OCI-LY1 (cell line): ENCODE data around the gene RUNX1.

ENCODE experiments used
- CTCF ChIP-seq: fragments of 200-600 bp; sonication (generic), shearing (Covaris generic); IDR thresholded peaks from 2 replicates; pipeline ENCODE4 v1.5.1; 2017; ENCODE audit warnings: mild to moderate bottlenecking, antibody characterized with exemption, low read length, moderate library complexity, mixed read lengths
- EZH2 ChIP-seq: fragments of 200-600 bp; sonication (generic), shearing (Covaris generic); IDR thresholded peaks from 2 replicates; pipeline ENCODE4 v1.8.0; 2017; ENCODE audit warnings: borderline replicate concordance, mixed run types, mild to moderate bottlenecking, antibody characterized with exemption, low read length, moderate library complexity, mixed read lengths

- TF ChIP-seq CTCF, result no peak
- TF ChIP-seq EZH2, result no peak
These were observed 254.4 kb downstream of the RUNX1 start for GRCh38 chr21:34794686-34795085.
